Lower leg skin (tissue), 4 donors: ENCODE results near the gene DROSHA. TPM values are rescaled to one million over a fixed set of nuclear protein-coding genes. Genes with fewer than 3 reads are reported as not detected.
"Not testable (repeated sequence)": the region's sequence is repeated elsewhere in the genome, so short reads cannot be mapped to it uniquely, and the experiment has no call there.

Experiments used
- DNase-seq, 2 donors: peaks; one replicate each; pipeline ENCODE4 v3.0.0-alpha.2; 2019; ENCODE audit warnings: low spot score in 2 of 2
- H3K4me3 ChIP-seq: fragments of 200-600 bp; sonication (generic); 2 replicates; pipeline ENCODE4 v1.5.1; 2017; ENCODE audit warnings: mild to moderate bottlenecking, low read depth; ENCODE audit not compliant: poor library complexity, severe bottlenecking
- CTCF ChIP-seq, 3 donors: fragments of 450-650 bp; IDR thresholded peaks; one replicate each; pipeline ENCODE4 v1.5.1; 2016; ENCODE audit warnings: antibody characterized with exemption in 3 of 3, mild to moderate bottlenecking in 3 of 3, moderate library complexity in 2 of 3
- POLR2A ChIP-seq, 2 donors: fragments of 450-650 bp; IDR thresholded peaks; one replicate each; pipeline ENCODE4 v1.6.1; 2016 to 2017; ENCODE audit warnings: antibody characterized with exemption in 2 of 2, mild to moderate bottlenecking in 1 of 2, moderate library complexity in 1 of 2
- WGBS, 2 donors: methylation state at CpG; one replicate each; pipeline ENCODE4 v1.1.5; 2018; 5-methylcytosine and 5-hydroxymethylcytosine counted together
- intact Hi-C: fragments of 100-400 bp; cut with DNase I; formaldehyde crosslinking; loops from one replicate; pipeline ENCODE4 v1.15.0; 2023; ENCODE audit warnings: low total_unique reads
- total RNA-seq, 4 donors: library from RNA; depleted of rRNA; stranded (reverse); fragments of >200 nt; gene quantifications; one replicate each; pipeline ENCODE4 v1.1.0, GENCODE V29; 2016

Gene DROSHA
- total RNA-seq, 4 donors from 2014 or later = 21.7 to 59.2 (median 37.3) TPM

- intact Hi-C loops = no loop called here
- no peak overlapping the region for H3K4me3 ChIP-seq
- DNase-seq = no peak
- WGBS, 2 donors = 92 to 94% methylated on average over 10 of the region's 10 CpGs
- TF ChIP-seq CTCF (IDR thresholded peaks at IDR 0.05) (no peak), POLR2A (IDR thresholded peaks at IDR 0.05) (no peak)
These were observed 41.7 kb upstream of the DROSHA start for GRCh38 chr5:31573494-31574142.

- intact Hi-C loops = no loop called here
- no peak overlapping the region for H3K4me3 ChIP-seq
- no peak for DNase-seq
- TF ChIP-seq CTCF (IDR thresholded peaks at IDR 0.05) (no peak), POLR2A (IDR thresholded peaks at IDR 0.05) (no peak)
These were observed 37.2 kb upstream of the DROSHA start for GRCh38 chr5:31569068-31569467.

- no peak for TF ChIP-seq CTCF (IDR thresholded peaks at IDR 0.05)
- TF ChIP-seq POLR2A (IDR thresholded peaks at IDR 0.05) = no peak
- intact Hi-C loops = no loop called here
- WGBS, 2 donors = 84 to 93% methylated on average over 1 of the region's 1 CpG
- no peak for DNase-seq
- no peak overlapping the region for H3K4me3 ChIP-seq
These were observed 36.5 kb upstream of the DROSHA start for GRCh38 chr5:31568302-31568835.

- 87 to 92% methylated on average over 3 of the region's 3 CpGs for WGBS, 2 donors
- H3K4me3 ChIP-seq, DNase-seq, intact Hi-C loops: not testable (repeated sequence)
These were observed 34.5 kb upstream of the DROSHA start for GRCh38 chr5:31566362-31566761.

GRCh38 chr5:31563216-31563615 is 31.3 kb upstream of the DROSHA start:
- WGBS, 2 donors = 41 to 47% methylated on average over 4 of the region's 4 CpGs
- no peak overlapping the region for H3K4me3 ChIP-seq
- TF ChIP-seq POLR2A (IDR thresholded peaks at IDR 0.05) (no peak), CTCF (IDR thresholded peaks at IDR 0.05) (no peak)
- no peak for DNase-seq
- intact Hi-C loops = no loop called here

- intact Hi-C loops = no loop called here
- no peak for TF ChIP-seq POLR2A (IDR thresholded peaks at IDR 0.05)
- no peak for TF ChIP-seq CTCF (IDR thresholded peaks at IDR 0.05)
- 29 to 48% methylated on average over 1 of the region's 1 CpG for WGBS, 2 donors
- no peak overlapping the region for H3K4me3 ChIP-seq
- DNase-seq = no peak
These were observed 30.1 kb upstream of the DROSHA start for GRCh38 chr5:31561946-31562345.
